K562 (cell line): ENCODE data around the gene DHRS2.

Experiments
- ATF3 ChIP-seq, 2 experiments: fragments of 450-650 bp in 1 of 2; sonication (generic) in 1 of 2; formaldehyde crosslinking in 1 of 2; IDR thresholded peaks in 1 of 2; conservative IDR thresholded peaks in 1 of 2; 2 replicates each; pipeline versions ENCODE4 v1.6.1 to v1.8.1; 2016 to 2023; ENCODE audit warnings: mild to moderate bottlenecking in 2 of 2, moderate library complexity in 2 of 2, inconsistent platforms in 1 of 2, missing genetic modification reagents in 1 of 2
- CHD1 ChIP-seq: fragments of 200-600 bp; sonication (generic); IDR thresholded peaks from one replicate; pipeline ENCODE4 v1.6.1; 2012; ENCODE audit warnings: mild to moderate bottlenecking, moderate library complexity, low read length, inconsistent platforms
- ELF4 ChIP-seq: fragments of 450-650 bp; formaldehyde crosslinking; IDR thresholded peaks from 2 replicates; pipeline ENCODE4 v1.4.0; 2022; ENCODE audit warnings: missing genetic modification characterization
- HOMEZ ChIP-seq: fragments of 250-450 bp; sonication (Bioruptor Pico); IDR thresholded peaks from 2 replicates; pipeline ENCODE4 v1.4.0; 2020; ENCODE audit warnings: mild to moderate bottlenecking, moderate library complexity
- NKRF ChIP-seq: fragments of 450-650 bp; IDR thresholded peaks from 2 replicates; pipeline ENCODE4 v1.6.1; 2016; ENCODE audit warnings: borderline replicate concordance
- SIN3A ChIP-seq, 2 experiments: fragments of 150-350 bp in 1 of 2; IDR thresholded peaks; 2 replicates each; pipeline ENCODE4 v1.6.1; 2011 to 2016; ENCODE audit warnings: borderline replicate concordance in 2 of 2, low read depth in 2 of 2, low read length in 2 of 2, mild to moderate bottlenecking in 2 of 2, moderate library complexity in 2 of 2; ENCODE audit not compliant: control insufficient read depth in 1 of 2
- TCF7 ChIP-seq: sonication (generic); IDR thresholded peaks from 2 replicates; pipeline ENCODE4 v1.6.1; 2016; ENCODE audit warnings: antibody characterized with exemption, borderline replicate concordance
- ZBTB7A ChIP-seq: IDR thresholded peaks from 2 replicates; pipeline ENCODE4 v1.6.1; 2011; ENCODE audit warnings: low read depth, mild to moderate bottlenecking, low read length, moderate library complexity, borderline replicate concordance; ENCODE audit not compliant: control insufficient read depth
- ZNF280A ChIP-seq: fragments of 450-650 bp; IDR thresholded peaks from 2 replicates; pipeline ENCODE4 v1.6.1; 2018; ENCODE audit warnings: mild to moderate bottlenecking, low read depth; ENCODE audit not compliant: partially characterized antibody

GRCh38 chr14:23589606-23590005, 46.6 kb upstream of the DHRS2 start:
- TF ChIP-seq ZBTB7A (no peak), HOMEZ (CRISPR knock-in tag) (no peak), NKRF (no peak), ATF3 (IDR thresholded peaks at IDR 0.05) (no peak), ATF3 (CRISPR knock-in tag; conservative IDR thresholded peaks at IDR 0.05) (no peak), CHD1 (no peak), ZNF280A (no peak), SIN3A (IDR thresholded peaks at IDR 0.05; ENCODE audit: borderline replicate concordance in 2 of 2, control insufficient read depth in 1 of 2, low read depth in 2 of 2, low read length in 2 of 2) (no peak), ELF4 (no peak), TCF7 (no peak)
